Caco-2 (cell line): Measurements from ENCODE around the gene RLN3. TPM values are rescaled to one million over a fixed set of nuclear protein-coding genes. Genes with fewer than 3 reads are reported as not detected.

Experiments used
- BruUV-seq: library from RNA; stranded (reverse); fragments of 400-500 nt; replicated peaks from 2 replicates; lab custom pipeline; 2021; lab: Mats Ljungman, UMichigan
- CTCF ChIA-PET: fragments of 300-600 bp; sonication (Branson Sonifier 250); formaldehyde crosslinking; loops from one replicate; lab custom pipeline; 2022; ENCODE audit warnings: antibody characterized with exemption; lab: Charles Lee
- POLR2A ChIA-PET: fragments of 300-600 bp; sonication (Branson Sonifier 250); formaldehyde crosslinking; loops from one replicate; lab custom pipeline; 2022; ENCODE audit warnings: antibody characterized with exemption; lab: Charles Lee
- DNase-seq, 2 experiments: peaks; one replicate each; pipeline versions ENCODE4 v3.0.0 to v3.0.0-alpha.2; 2020 to 2022
- H3K27me3 ChIP-seq: replicated peaks from 2 replicates; pipeline ENCODE4 v1.6.0; 2011; ENCODE audit warnings: low read length; ENCODE audit not compliant: control insufficient read depth, insufficient read depth
- H3K36me3 ChIP-seq: 2 replicates; pipeline ENCODE4 v1.5.1; 2011; ENCODE audit warnings: low read length; ENCODE audit not compliant: control insufficient read depth, insufficient read depth
- H3K4me1 ChIP-seq: fragments of 250-450 bp; sonication (Bioruptor Pico); 2 replicates; pipeline ENCODE4 v1.5.1; 2020; ENCODE audit warnings: mild to moderate bottlenecking
- H3K4me3 ChIP-seq: 2 replicates; pipeline ENCODE4 v1.5.1; 2011; ENCODE audit warnings: low read depth, mild to moderate bottlenecking, control low read depth, low read length
- H3K9me3 ChIP-seq: fragments of 250-450 bp; sonication (Bioruptor Pico); 2 replicates; pipeline ENCODE4 v1.5.1; 2020; ENCODE audit warnings: mild to moderate bottlenecking, moderate library complexity
- H3K27ac Mint-ChIP-seq: one replicate; pipeline ENCODE4 v1.8.0; 2022; ENCODE audit warnings: mixed read lengths; ENCODE audit not compliant: unreplicated experiment
- H3K27me3 Mint-ChIP-seq: one replicate; pipeline ENCODE4 v1.8.0; 2022; ENCODE audit warnings: mixed read lengths; ENCODE audit not compliant: insufficient read depth, unreplicated experiment
- H3K36me3 Mint-ChIP-seq: one replicate; pipeline ENCODE4 v1.8.0; 2022; ENCODE audit warnings: mild to moderate bottlenecking, mixed read lengths; ENCODE audit not compliant: insufficient read depth, unreplicated experiment
- H3K4me1 Mint-ChIP-seq: one replicate; pipeline ENCODE4 v1.8.0; 2022; ENCODE audit warnings: low read depth, mixed read lengths; ENCODE audit not compliant: unreplicated experiment
- H3K4me3 Mint-ChIP-seq: one replicate; pipeline ENCODE4 v1.8.0; 2022; ENCODE audit warnings: mild to moderate bottlenecking, moderate library complexity, mixed read lengths; ENCODE audit not compliant: unreplicated experiment
- H3K9me3 Mint-ChIP-seq: one replicate; pipeline ENCODE4 v1.8.0; 2022; ENCODE audit warnings: mixed read lengths; ENCODE audit not compliant: unreplicated experiment
- intact Hi-C: fragments of 100-400 bp; cut with micrococcal nuclease; formaldehyde crosslinking; loops from one replicate; pipeline ENCODE4 v1.10.0; 2022; ENCODE audit not compliant: unreplicated experiment
- total RNA-seq: library from RNA; stranded (reverse); gene quantifications from 2 replicates; pipeline ENCODE4 v1.2.3, GENCODE V29; 2022
- TF ChIP-seq, protein P1 (sequence below), 2 experiments: fragments of 200-600 bp in 1 of 2; IDR thresholded peaks; 1 replicate in 1 of 2; 2 replicates in 1 of 2; pipeline versions ENCODE4 v1.5.1 to v1.8.0; 2011 to 2022; ENCODE audit warnings: antibody characterized with exemption in 1 of 2, control low read depth in 1 of 2, inconsistent platforms in 1 of 2, low read depth in 1 of 2, low read length in 1 of 2, mild to moderate bottlenecking in 1 of 2, moderate library complexity in 1 of 2; ENCODE audit not compliant: insufficient read depth in 1 of 2, severe bottlenecking in 1 of 2, unreplicated experiment in 1 of 2

Gene RLN3
- total RNA-seq, 1 experiment from 2014 or later: not detected

DNA sequence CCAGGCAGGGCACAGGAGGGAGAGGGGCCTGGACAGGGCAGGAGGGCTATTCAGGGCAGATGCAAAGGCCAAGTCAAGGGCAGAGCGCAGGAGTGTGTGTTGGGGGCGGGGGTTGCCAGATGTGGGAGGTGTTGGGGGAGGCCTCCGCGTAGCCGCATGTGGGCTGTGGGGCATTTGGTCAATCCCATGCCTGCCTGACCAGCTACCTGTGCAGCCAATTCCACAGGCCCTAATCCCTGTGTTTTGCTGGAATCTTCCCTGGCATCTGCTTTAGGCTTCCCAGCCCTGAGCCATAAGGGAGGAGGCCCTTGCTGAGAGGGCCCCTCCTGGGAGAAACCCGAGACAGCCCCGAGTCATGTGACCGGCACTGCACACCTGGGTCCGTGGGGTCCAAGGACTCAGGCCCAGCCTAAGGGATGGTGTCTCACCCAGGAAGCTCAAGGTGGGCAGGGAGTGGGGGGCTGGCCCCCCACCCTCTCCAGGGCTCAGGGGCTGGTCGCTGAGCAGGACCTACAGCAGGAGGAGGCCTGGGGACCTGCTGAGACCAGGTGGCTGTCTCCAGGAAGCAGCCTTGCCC, 42.1 kb upstream of the RLN3 start:
- Histone ChIP-seq H3K36me3 (no peaks in the 10 kb centered on the region; the same call in 1 of the 2 replicates), H3K4me3 (no peak overlapping the region), H3K4me1 (no peaks in the 10 kb centered on the region), H3K9me3 (no peaks in the 10 kb centered on the region), H3K27me3 (no peaks in the 10 kb centered on the region)
- no TSS peak for BruUV-seq
- TF ChIP-seq, protein P1, sequence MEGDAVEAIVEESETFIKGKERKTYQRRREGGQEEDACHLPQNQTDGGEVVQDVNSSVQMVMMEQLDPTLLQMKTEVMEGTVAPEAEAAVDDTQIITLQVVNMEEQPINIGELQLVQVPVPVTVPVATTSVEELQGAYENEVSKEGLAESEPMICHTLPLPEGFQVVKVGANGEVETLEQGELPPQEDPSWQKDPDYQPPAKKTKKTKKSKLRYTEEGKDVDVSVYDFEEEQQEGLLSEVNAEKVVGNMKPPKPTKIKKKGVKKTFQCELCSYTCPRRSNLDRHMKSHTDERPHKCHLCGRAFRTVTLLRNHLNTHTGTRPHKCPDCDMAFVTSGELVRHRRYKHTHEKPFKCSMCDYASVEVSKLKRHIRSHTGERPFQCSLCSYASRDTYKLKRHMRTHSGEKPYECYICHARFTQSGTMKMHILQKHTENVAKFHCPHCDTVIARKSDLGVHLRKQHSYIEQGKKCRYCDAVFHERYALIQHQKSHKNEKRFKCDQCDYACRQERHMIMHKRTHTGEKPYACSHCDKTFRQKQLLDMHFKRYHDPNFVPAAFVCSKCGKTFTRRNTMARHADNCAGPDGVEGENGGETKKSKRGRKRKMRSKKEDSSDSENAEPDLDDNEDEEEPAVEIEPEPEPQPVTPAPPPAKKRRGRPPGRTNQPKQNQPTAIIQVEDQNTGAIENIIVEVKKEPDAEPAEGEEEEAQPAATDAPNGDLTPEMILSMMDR (IDR thresholded peaks at IDR 0.05; ENCODE audit: insufficient read depth in 1 of 2, low read depth in 1 of 2, low read length in 1 of 2, severe bottlenecking in 1 of 2, unreplicated experiment in 1 of 2): no peak
- H3K9me3 Mint-ChIP-seq: no peaks in the 10 kb centered on the region
- H3K27me3 Mint-ChIP-seq: no peaks in the 10 kb centered on the region
- DNase-seq: no peak
- H3K27ac Mint-ChIP-seq: peak overlapping the region; percentile 77
- peaks cover 10% of the 10 kb centered on the region for H3K4me1 Mint-ChIP-seq
- ChIA-PET POLR2A (interaction anchor here (0.6 kb wide), 1 partner anchor 57 kb away, joined by 4 read pairs; no protein-coding TSS in a partner anchor), CTCF (no interaction called here)
- intact Hi-C loops: no loop called here
- H3K36me3 Mint-ChIP-seq: peaks cover 15% of the 10 kb centered on the region
- H3K4me3 Mint-ChIP-seq: no peak overlapping the region

DNA sequence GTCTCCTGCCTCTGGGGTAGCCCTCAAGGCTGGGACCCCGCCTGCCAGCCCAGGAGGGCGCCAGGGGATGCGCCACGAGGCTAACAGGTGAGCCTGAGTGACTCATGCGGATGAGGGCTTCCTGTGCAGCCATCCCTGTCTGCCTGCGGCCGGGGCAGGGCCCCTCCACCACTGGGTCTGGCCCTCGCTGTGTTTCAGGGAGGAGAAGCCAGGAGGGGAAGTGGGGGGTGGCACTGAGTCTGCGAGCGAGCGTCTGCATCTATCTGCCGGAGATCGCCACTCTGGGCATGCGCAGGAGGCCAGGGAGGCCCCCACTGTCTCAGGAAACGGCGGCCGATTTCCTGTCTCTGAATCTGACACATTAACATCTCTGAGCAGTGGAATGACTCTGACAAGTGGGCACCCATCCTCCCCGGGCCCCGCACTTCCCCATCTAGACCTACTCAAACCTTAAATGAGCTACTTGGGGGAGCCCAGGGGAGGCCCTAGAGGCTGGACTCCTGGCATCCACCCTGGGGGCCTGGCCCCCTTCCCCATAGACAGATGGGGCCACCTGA, 41.5 kb upstream of the RLN3 start:
- Histone ChIP-seq H3K27me3 (no peaks in the 10 kb centered on the region), H3K36me3 (no peaks in the 10 kb centered on the region; the same call in 1 of the 2 replicates), H3K9me3 (no peaks in the 10 kb centered on the region), H3K4me1 (no peaks in the 10 kb centered on the region), H3K4me3 (no peak overlapping the region)
- no TSS peak for BruUV-seq
- no peak for DNase-seq
- Mint-ChIP-seq H3K27me3 (no peaks in the 10 kb centered on the region), H3K36me3 (peaks cover 10% of the 10 kb centered on the region), H3K9me3 (no peaks in the 10 kb centered on the region), H3K27ac (no peak overlapping the region), H3K4me1 (peaks cover 10% of the 10 kb centered on the region), H3K4me3 (no peak overlapping the region)
- ChIA-PET POLR2A (no interaction called here), CTCF (no interaction called here)
- TF ChIP-seq, protein P1 (IDR thresholded peaks at IDR 0.05; ENCODE audit: insufficient read depth in 1 of 2, low read depth in 1 of 2, low read length in 1 of 2, severe bottlenecking in 1 of 2, unreplicated experiment in 1 of 2): no peak
- intact Hi-C loops: no loop called here

DNA sequence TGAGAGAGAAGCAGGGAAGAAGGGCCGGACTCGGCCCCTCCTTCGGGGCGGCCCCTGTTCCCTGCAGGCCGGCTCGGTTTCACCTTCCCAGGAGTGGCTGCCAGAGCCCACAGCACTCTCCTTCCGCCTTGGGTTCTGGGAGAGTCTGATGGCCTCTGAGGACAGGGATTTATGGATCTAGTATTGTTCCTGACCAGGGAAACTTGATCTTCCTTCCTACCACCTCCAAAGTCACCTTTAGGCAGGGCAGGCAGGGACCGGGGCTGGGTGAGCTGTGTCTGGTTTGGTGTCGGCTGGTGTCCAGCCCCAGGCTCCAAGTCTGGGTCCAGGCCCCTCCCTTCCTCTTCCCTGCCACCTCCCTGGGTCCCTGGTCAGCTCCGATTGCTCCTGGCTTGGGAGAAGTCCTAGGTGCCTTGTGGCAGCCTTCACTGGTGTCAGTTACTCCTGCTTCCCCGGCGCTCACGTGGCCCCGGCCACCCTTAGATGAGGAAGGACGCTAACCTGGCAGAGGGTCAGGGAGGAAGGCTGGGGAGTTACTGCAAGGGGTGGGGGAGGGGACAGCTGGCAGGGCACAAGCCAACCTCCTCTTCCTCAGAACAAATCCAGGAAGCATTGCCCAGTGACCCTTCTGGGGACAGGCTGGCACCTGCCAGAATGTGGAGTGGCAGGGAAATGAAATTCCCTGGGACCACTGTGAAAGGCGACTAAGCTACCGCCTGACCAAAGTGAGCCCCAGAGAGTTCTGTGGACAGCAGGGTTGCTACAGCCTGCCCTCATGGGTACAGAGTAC, 40.7 kb upstream of the RLN3 start:
- H3K9me3 Mint-ChIP-seq: no peaks in the 10 kb centered on the region
- H3K9me3 ChIP-seq: no peaks in the 10 kb centered on the region
- H3K27ac Mint-ChIP-seq: no peak overlapping the region
- no peaks in the 10 kb centered on the region for H3K27me3 Mint-ChIP-seq
- TF ChIP-seq, protein P1 (IDR thresholded peaks at IDR 0.05; ENCODE audit: insufficient read depth in 1 of 2, low read depth in 1 of 2, low read length in 1 of 2, severe bottlenecking in 1 of 2, unreplicated experiment in 1 of 2): no peak
- H3K4me3 ChIP-seq: no peak overlapping the region
- ChIA-PET CTCF (interaction anchor here (1.1 kb wide), 1 partner anchor 9 kb away, joined by 3 read pairs; no protein-coding TSS in a partner anchor), POLR2A (interaction anchor here (0.6 kb wide), 1 partner anchor 27 kb away, joined by 3 read pairs; no protein-coding TSS in a partner anchor)
- H3K36me3 Mint-ChIP-seq: peaks cover 10% of the 10 kb centered on the region
- no peaks in the 10 kb centered on the region for H3K4me1 ChIP-seq
- no peak for DNase-seq
- H3K36me3 ChIP-seq: no peaks in the 10 kb centered on the region; the same call in 1 of the 2 replicates
- no peaks in the 10 kb centered on the region for H3K27me3 ChIP-seq
- peaks cover 10% of the 10 kb centered on the region for H3K4me1 Mint-ChIP-seq
- intact Hi-C loops: no loop called here
- no TSS peak for BruUV-seq
- H3K4me3 Mint-ChIP-seq: no peak overlapping the region
